ENCODE results near the gene HERC2. TPM values are rescaled to one million over a fixed set of nuclear protein-coding genes. Genes with fewer than 3 reads are reported as not detected.

Gene HERC2
- total RNA-seq, 6 experiments from 2014 or later: 21.8 to 30.2 (median 27.0) TPM

GRCh38 chr15:28182731-28183130 is 139.2 kb downstream of the HERC2 start:
- Histone ChIP-seq H3K4me3 (no peak overlapping the region), H3K4me1 (no peaks in the 10 kb centered on the region), H3K27ac (no peak overlapping the region), H3K9me3 (no peaks in the 10 kb centered on the region), H3K27me3 (no peaks in the 10 kb centered on the region), H3K36me3 (peaks cover 0 to 33% (median 6%) of the 10 kb centered on the region in 4 donors)
- 67% methylated on average over 6 of the region's 8 CpGs for WGBS (ENCODE audit: insufficient coverage, low coverage, low lambda C conversion rate, missing lambda C conversion rate)
- ATAC-seq: no peak
- TF ChIP-seq, protein P1, sequence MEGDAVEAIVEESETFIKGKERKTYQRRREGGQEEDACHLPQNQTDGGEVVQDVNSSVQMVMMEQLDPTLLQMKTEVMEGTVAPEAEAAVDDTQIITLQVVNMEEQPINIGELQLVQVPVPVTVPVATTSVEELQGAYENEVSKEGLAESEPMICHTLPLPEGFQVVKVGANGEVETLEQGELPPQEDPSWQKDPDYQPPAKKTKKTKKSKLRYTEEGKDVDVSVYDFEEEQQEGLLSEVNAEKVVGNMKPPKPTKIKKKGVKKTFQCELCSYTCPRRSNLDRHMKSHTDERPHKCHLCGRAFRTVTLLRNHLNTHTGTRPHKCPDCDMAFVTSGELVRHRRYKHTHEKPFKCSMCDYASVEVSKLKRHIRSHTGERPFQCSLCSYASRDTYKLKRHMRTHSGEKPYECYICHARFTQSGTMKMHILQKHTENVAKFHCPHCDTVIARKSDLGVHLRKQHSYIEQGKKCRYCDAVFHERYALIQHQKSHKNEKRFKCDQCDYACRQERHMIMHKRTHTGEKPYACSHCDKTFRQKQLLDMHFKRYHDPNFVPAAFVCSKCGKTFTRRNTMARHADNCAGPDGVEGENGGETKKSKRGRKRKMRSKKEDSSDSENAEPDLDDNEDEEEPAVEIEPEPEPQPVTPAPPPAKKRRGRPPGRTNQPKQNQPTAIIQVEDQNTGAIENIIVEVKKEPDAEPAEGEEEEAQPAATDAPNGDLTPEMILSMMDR (IDR thresholded peaks at IDR 0.05): no peak
- TF ChIP-seq POLR2A (IDR thresholded peaks at IDR 0.05): no peak
- DNase-seq: no peak
- intact Hi-C loops (cut with DNase I): no loop called here

- no peak overlapping the region for H3K27ac ChIP-seq
- ATAC-seq (no peak), DNase-seq (no peak)
- no peaks in the 10 kb centered on the region for H3K27me3 ChIP-seq
- no peaks in the 10 kb centered on the region for H3K9me3 ChIP-seq
- no peaks in the 10 kb centered on the region for H3K4me1 ChIP-seq
- H3K36me3 ChIP-seq: peaks cover 0 to 29% (median 6%) of the 10 kb centered on the region in 4 donors
- intact Hi-C loops (cut with DNase I): no loop called here
- TF ChIP-seq POLR2A (IDR thresholded peaks at IDR 0.05): no peak
- TF ChIP-seq, protein P1 (IDR thresholded peaks at IDR 0.05): no peak
- WGBS (ENCODE audit: insufficient coverage, low coverage, low lambda C conversion rate, missing lambda C conversion rate): 90% methylated on average over 8 of the region's 8 CpGs
- H3K4me3 ChIP-seq: no peak overlapping the region
Measured at GRCh38 chr15:28182216-28182615, 139.8 kb downstream of the HERC2 start.

DNA sequence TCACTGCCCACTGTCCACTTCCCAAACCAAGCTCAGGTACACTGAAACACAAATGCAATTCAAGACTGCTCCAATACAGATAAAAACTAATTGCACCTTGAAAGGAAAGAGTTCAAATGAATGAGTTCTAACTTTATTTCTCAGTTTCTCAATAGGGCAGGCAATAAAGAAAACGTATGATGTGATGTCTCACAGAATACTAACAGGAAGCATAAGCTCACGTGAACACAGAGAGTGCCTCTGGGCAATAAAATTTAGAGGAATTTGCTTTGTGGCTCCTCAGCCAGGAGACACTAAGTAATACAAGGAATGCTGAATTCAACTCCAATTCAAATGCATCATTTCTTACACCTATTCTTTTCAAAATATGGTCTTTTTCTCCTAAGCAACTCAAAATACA is 140.6 kb downstream of the HERC2 start:
- H3K36me3 ChIP-seq: peaks cover 0 to 31% (median 6%) of the 10 kb centered on the region in 4 donors
- ATAC-seq (no peak), DNase-seq (no peak)
- WGBS (ENCODE audit: insufficient coverage, low coverage, low lambda C conversion rate, missing lambda C conversion rate): 91% methylated on average over 2 of the region's 2 CpGs
- TF ChIP-seq, protein P1 (IDR thresholded peaks at IDR 0.05): no peak
- TF ChIP-seq POLR2A (IDR thresholded peaks at IDR 0.05): no peak
- no peaks in the 10 kb centered on the region for H3K27me3 ChIP-seq
- no peaks in the 10 kb centered on the region for H3K9me3 ChIP-seq
- H3K27ac ChIP-seq: no peak overlapping the region
- no peaks in the 10 kb centered on the region for H3K4me1 ChIP-seq
- intact Hi-C loops (cut with DNase I): no loop called here
- no peak overlapping the region for H3K4me3 ChIP-seq

GRCh38 chr15:28179270-28179669 is 142.7 kb downstream of the HERC2 start:
- TF ChIP-seq POLR2A (IDR thresholded peaks at IDR 0.05): no peak
- TF ChIP-seq, protein P1 (IDR thresholded peaks at IDR 0.05): no peak
- no peak overlapping the region for H3K4me3 ChIP-seq
- no peak for ATAC-seq
- H3K27me3 ChIP-seq: no peaks in the 10 kb centered on the region
- no peak overlapping the region for H3K27ac ChIP-seq
- WGBS (ENCODE audit: insufficient coverage, low coverage, low lambda C conversion rate, missing lambda C conversion rate): 89% methylated on average over 4 of the region's 4 CpGs
- peaks cover 0 to 24% (median 6%) of the 10 kb centered on the region in 4 donors for H3K36me3 ChIP-seq
- intact Hi-C loops (cut with DNase I): no loop called here
- no peaks in the 10 kb centered on the region for H3K4me1 ChIP-seq
- no peak for DNase-seq
- H3K9me3 ChIP-seq: no peaks in the 10 kb centered on the region

- H3K36me3 ChIP-seq: peaks cover 0 to 29% (median 7%) of the 10 kb centered on the region in 4 donors
- DNase-seq: no peak
Measured at GRCh38 chr15:28178727-28179126, 143.3 kb downstream of the HERC2 start.

More at GRCh38 chr15:28178727-28179126, 143.3 kb downstream of the HERC2 start:
- 93% methylated on average over 10 of the region's 10 CpGs for WGBS (ENCODE audit: insufficient coverage, low coverage, low lambda C conversion rate, missing lambda C conversion rate)
- no peak for TF ChIP-seq POLR2A (IDR thresholded peaks at IDR 0.05)
- TF ChIP-seq, protein P1 (IDR thresholded peaks at IDR 0.05): no peak
- no peaks in the 10 kb centered on the region for H3K4me1 ChIP-seq
- intact Hi-C loops (cut with DNase I): no loop called here
- no peak for ATAC-seq
- no peaks in the 10 kb centered on the region for H3K27me3 ChIP-seq
- no peak overlapping the region for H3K4me3 ChIP-seq
- H3K27ac ChIP-seq: no peak overlapping the region
- no peaks in the 10 kb centered on the region for H3K9me3 ChIP-seq
